Keratinocyte (primary cell): Measurements from ENCODE around the gene CSTA. TPM values are rescaled to one million over a fixed set of nuclear protein-coding genes. Genes with fewer than 3 reads are reported as not detected.

Source experiments
- DNase-seq: peaks from one replicate; pipeline ENCODE4 v3.0.0-alpha.2; 2011; ENCODE audit warnings: low read depth, missing footprints, low spot score
- FAIRE-seq: peaks from 2 replicates; lab custom pipeline; 2011; peaks lifted over from hg19 to GRCh38; lab: Jason Lieb, UNC
- H2AFZ ChIP-seq: 2 replicates; pipeline ENCODE4 v1.6.0; 2012; ENCODE audit warnings: low read length, control low read depth, inconsistent platforms; ENCODE audit not compliant: control insufficient read depth
- H3K27ac ChIP-seq: 2 replicates; pipeline ENCODE4 v1.5.1; 2011; ENCODE audit warnings: low read length; ENCODE audit not compliant: control insufficient read depth, insufficient read depth
- H3K27me3 ChIP-seq: 3 replicates; pipeline ENCODE4 v1.6.0; 2011; ENCODE audit warnings: low read length; ENCODE audit not compliant: control insufficient read depth, insufficient read depth; ENCODE audit errors: extremely low read depth
- H3K36me3 ChIP-seq, 2 experiments: 2 replicates in 1 of 2; 3 replicates in 1 of 2; pipeline ENCODE4 v1.5.1; 2011; ENCODE audit warnings: low read length in 2 of 2, mild to moderate bottlenecking in 1 of 2; ENCODE audit not compliant: control insufficient read depth in 2 of 2, insufficient read depth in 2 of 2; ENCODE audit errors: extremely low read depth in 1 of 2
- H3K4me1 ChIP-seq: 3 replicates; pipeline ENCODE4 v1.5.1; 2011; ENCODE audit warnings: low read length; ENCODE audit not compliant: control insufficient read depth, insufficient read depth; ENCODE audit errors: extremely low read depth
- H3K4me2 ChIP-seq: 3 replicates; pipeline ENCODE4 v1.6.0; 2011; ENCODE audit warnings: low read depth, low read length; ENCODE audit not compliant: control insufficient read depth, insufficient read depth; ENCODE audit errors: extremely low read depth
- H3K4me3 ChIP-seq, 3 experiments: fragments of 200-600 bp in 1 of 3; sonication (generic) in 1 of 3; 2 replicates in 2 of 3; 3 replicates in 1 of 3; pipeline ENCODE4 v1.5.1; 2011 to 2016; ENCODE audit warnings: low read length in 3 of 3, mild to moderate bottlenecking in 3 of 3, control low read depth in 2 of 3, inconsistent platforms in 1 of 3, low read depth in 1 of 3, mixed read lengths in 1 of 3, mixed run types in 1 of 3, moderate library complexity in 1 of 3; ENCODE audit not compliant: control insufficient read depth in 2 of 3, insufficient read depth in 2 of 3; ENCODE audit errors: extremely low read depth in 1 of 3
- H3K79me2 ChIP-seq: 2 replicates; pipeline ENCODE4 v1.6.0; 2012; ENCODE audit warnings: low read length; ENCODE audit not compliant: control insufficient read depth, insufficient read depth
- H3K9ac ChIP-seq: 3 replicates; pipeline ENCODE4 v1.6.0; 2011; ENCODE audit warnings: low read length; ENCODE audit not compliant: control insufficient read depth, insufficient read depth; ENCODE audit errors: extremely low read depth
- H3K9me1 ChIP-seq: 3 replicates; pipeline ENCODE4 v1.6.0; 2011; ENCODE audit warnings: low read length; ENCODE audit not compliant: control insufficient read depth, insufficient read depth; ENCODE audit errors: extremely low read depth
- H3K9me3 ChIP-seq: 2 replicates; pipeline ENCODE4 v1.5.1; 2012; ENCODE audit warnings: low read depth, low read length; ENCODE audit not compliant: control insufficient read depth
- H4K20me1 ChIP-seq: 3 replicates; pipeline ENCODE4 v1.6.0; 2011; ENCODE audit warnings: low read length; ENCODE audit not compliant: control insufficient read depth, insufficient read depth; ENCODE audit errors: extremely low read depth
- EZH2 ChIP-seq: IDR thresholded peaks from one replicate; pipeline ENCODE4 v1.6.1; 2012; ENCODE audit warnings: inconsistent platforms, mild to moderate bottlenecking, low read length, moderate library complexity
- dilution Hi-C: fragments of 300-500 bp; cut with MboI; formaldehyde crosslinking; loops from one replicate; pipeline ENCODE4 v1.7.0; 2020; ENCODE audit warnings: low sequenced_read_pairs; ENCODE audit not compliant: extremely low pct_ligation_motif_present
- polyA plus RNA-seq, 5 experiments: library from polyadenylated mRNA; depleted of rRNA in 3 of 5; stranded (reverse) in 3 of 5; stranded (forward) in 1 of 5; unstranded in 1 of 5; fragments of >200 nt; gene quantifications; 1 replicate in 1 of 5; 2 replicates in 3 of 5; 3 replicates in 1 of 5; pipeline versions ENCODE4 v1.2.1 to v1.2.3, GENCODE V29; 2011 to 2012; ENCODE audit warnings: missing spikeins in 2 of 5, low read depth in 1 of 5, low replicate concordance in 1 of 5
- TF ChIP-seq, protein P1 (sequence below), 3 experiments: IDR thresholded peaks in 1 of 3; conservative IDR thresholded peaks in 1 of 3; optimal IDR thresholded peaks in 1 of 3; 2 replicates in 2 of 3; 3 replicates in 1 of 3; pipeline versions ENCODE3 to v1.5.1; 2011; ENCODE audit warnings: low read length in 3 of 3, mild to moderate bottlenecking in 3 of 3, moderate library complexity in 2 of 3, control low read depth in 1 of 3, inconsistent platforms in 1 of 3; ENCODE audit not compliant: insufficient read depth in 2 of 3; ENCODE audit errors: extremely low read depth in 1 of 3

Gene CSTA
- polyA plus RNA-seq, 1 donor (not counting 4 experiments of a cell fraction or from before 2014, with no cell fraction given), result 1,138 TPM

DNA sequence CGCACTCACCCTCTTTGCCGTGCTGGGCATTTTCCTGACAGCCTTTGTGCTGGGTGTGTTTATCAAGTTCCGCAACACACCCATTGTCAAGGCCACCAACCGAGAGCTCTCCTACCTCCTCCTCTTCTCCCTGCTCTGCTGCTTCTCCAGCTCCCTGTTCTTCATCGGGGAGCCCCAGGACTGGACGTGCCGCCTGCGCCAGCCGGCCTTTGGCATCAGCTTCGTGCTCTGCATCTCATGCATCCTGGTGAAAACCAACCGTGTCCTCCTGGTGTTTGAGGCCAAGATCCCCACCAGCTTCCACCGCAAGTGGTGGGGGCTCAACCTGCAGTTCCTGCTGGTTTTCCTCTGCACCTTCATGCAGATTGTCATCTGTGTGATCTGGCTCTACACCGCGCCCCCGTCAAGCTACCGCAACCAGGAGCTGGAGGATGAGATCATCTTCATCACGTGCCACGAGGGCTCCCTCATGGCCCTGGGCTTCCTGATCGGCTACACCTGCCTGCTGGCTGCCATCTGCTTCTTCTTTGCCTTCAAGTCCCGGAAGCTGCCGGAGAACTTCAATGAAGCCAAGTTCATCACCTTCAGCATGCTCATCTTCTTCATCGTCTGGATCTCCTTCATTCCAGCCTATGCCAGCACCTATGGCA is 41.1 kb upstream of the CSTA start:
- Histone ChIP-seq H3K36me3 (no peaks in the 10 kb centered on the region), H3K4me3 (no peak overlapping the region), H3K9me1 (no peaks in the 10 kb centered on the region), H3K79me2 (no peaks in the 10 kb centered on the region), H3K9me3 (no peaks in the 10 kb centered on the region), H4K20me1 (no peaks in the 10 kb centered on the region), H3K4me1 (no peaks in the 10 kb centered on the region), H3K4me2 (no peak overlapping the region), H3K27me3 (peaks cover 5% of the 10 kb centered on the region), H3K9ac (no peak overlapping the region), H2AFZ (no peak overlapping the region), H3K27ac (no peak overlapping the region)
- no peak for FAIRE-seq
- no peak for DNase-seq
- TF ChIP-seq EZH2, result no peak
- TF ChIP-seq, protein P1, sequence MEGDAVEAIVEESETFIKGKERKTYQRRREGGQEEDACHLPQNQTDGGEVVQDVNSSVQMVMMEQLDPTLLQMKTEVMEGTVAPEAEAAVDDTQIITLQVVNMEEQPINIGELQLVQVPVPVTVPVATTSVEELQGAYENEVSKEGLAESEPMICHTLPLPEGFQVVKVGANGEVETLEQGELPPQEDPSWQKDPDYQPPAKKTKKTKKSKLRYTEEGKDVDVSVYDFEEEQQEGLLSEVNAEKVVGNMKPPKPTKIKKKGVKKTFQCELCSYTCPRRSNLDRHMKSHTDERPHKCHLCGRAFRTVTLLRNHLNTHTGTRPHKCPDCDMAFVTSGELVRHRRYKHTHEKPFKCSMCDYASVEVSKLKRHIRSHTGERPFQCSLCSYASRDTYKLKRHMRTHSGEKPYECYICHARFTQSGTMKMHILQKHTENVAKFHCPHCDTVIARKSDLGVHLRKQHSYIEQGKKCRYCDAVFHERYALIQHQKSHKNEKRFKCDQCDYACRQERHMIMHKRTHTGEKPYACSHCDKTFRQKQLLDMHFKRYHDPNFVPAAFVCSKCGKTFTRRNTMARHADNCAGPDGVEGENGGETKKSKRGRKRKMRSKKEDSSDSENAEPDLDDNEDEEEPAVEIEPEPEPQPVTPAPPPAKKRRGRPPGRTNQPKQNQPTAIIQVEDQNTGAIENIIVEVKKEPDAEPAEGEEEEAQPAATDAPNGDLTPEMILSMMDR (optimal IDR thresholded peaks at IDR 0.05 in 1 of 3, IDR thresholded peaks at IDR 0.05 in 1 of 3, conservative IDR thresholded peaks at IDR 0.05 in 1 of 3; ENCODE audit: extremely low read depth in 1 of 3, insufficient read depth in 2 of 3, low read length in 3 of 3), result no peak
- dilution Hi-C loops, result no loop called here

DNA sequence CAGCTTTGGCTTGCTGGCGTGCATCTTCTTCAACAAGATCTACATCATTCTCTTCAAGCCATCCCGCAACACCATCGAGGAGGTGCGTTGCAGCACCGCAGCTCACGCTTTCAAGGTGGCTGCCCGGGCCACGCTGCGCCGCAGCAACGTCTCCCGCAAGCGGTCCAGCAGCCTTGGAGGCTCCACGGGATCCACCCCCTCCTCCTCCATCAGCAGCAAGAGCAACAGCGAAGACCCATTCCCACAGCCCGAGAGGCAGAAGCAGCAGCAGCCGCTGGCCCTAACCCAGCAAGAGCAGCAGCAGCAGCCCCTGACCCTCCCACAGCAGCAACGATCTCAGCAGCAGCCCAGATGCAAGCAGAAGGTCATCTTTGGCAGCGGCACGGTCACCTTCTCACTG is 40.6 kb upstream of the CSTA start:
- Histone ChIP-seq H3K4me2 (no peak overlapping the region), H3K27ac (no peak overlapping the region), H4K20me1 (no peaks in the 10 kb centered on the region), H3K9me1 (no peaks in the 10 kb centered on the region), H3K4me3 (no peak overlapping the region), H3K27me3 (peaks cover 5% of the 10 kb centered on the region), H3K36me3 (no peaks in the 10 kb centered on the region), H3K9me3 (no peaks in the 10 kb centered on the region), H2AFZ (no peak overlapping the region), H3K79me2 (no peaks in the 10 kb centered on the region), H3K4me1 (no peaks in the 10 kb centered on the region), H3K9ac (no peak overlapping the region)
- dilution Hi-C loops, result no loop called here
- no peak for TF ChIP-seq EZH2
- TF ChIP-seq, protein P1 (optimal IDR thresholded peaks at IDR 0.05 in 1 of 3, IDR thresholded peaks at IDR 0.05 in 1 of 3, conservative IDR thresholded peaks at IDR 0.05 in 1 of 3; ENCODE audit: extremely low read depth in 1 of 3, insufficient read depth in 2 of 3, low read length in 3 of 3), result no peak
- FAIRE-seq (no peak), DNase-seq (no peak)
